Measurements from ENCODE around the gene ZSWIM1.
A peak's percentile ranks its signal among the peaks of the same experiment; 100 is the strongest.
"Not testable (repeated sequence)": the region's sequence is repeated elsewhere in the genome, so short reads cannot be mapped to it uniquely, and the experiment has no call there.

Gene ZSWIM1

GRCh38 chr20:45890077-45890984 lies 9.3 kb downstream of the ZSWIM1 start:
- DNase-seq (ENCODE audit: low spot score): peak; percentile 82

GRCh38 chr20:45890985-45891983 lies 10.3 kb downstream of the ZSWIM1 start, which contains the start of the genes CTSA and NEURL2:
Gene CTSA (plus strand): TSS chr20:45891335. CDS start chr20:45891569, 234 bp downstream.
Gene NEURL2 (minus strand): TSS chr20:45891208. CDS start chr20:45890991, 217 bp downstream.
- peak; percentile 99 for DNase-seq (ENCODE audit: low spot score)

GRCh38 chr20:45892049-45892825 lies 11.2 kb downstream of the ZSWIM1 start:
- DNase-seq (ENCODE audit: low spot score): peak; percentile 41

- DNase-seq (ENCODE audit: low spot score): no peak
Measured at GRCh38 chr20:45892828-45893500, 11.9 kb downstream of the ZSWIM1 start.

- no peak for DNase-seq (ENCODE audit: low spot score)
Measured at GRCh38 chr20:45893831-45894230, 12.8 kb downstream of the ZSWIM1 start.

- DNase-seq (ENCODE audit: low spot score): no peak
Measured at GRCh38 chr20:45894797-45895196, 13.8 kb downstream of the ZSWIM1 start.

- no peak for DNase-seq (ENCODE audit: low spot score)
Measured at GRCh38 chr20:45896641-45897161, 15.7 kb downstream of the ZSWIM1 start.

- no peak for DNase-seq (ENCODE audit: low spot score)
Measured at GRCh38 chr20:45897289-45897688, 16.3 kb downstream of the ZSWIM1 start.

GRCh38 chr20:45897692-45898091 lies 16.7 kb downstream of the ZSWIM1 start:
- no peak for DNase-seq (ENCODE audit: low spot score)

GRCh38 chr20:45898285-45898684 lies 17.3 kb downstream of the ZSWIM1 start:
- no peak for DNase-seq (ENCODE audit: low spot score)

GRCh38 chr20:45899046-45899835 lies 18.2 kb downstream of the ZSWIM1 start:
- no peak for DNase-seq (ENCODE audit: low spot score)

GRCh38 chr20:45901332-45901731 lies 20.3 kb downstream of the ZSWIM1 start:
- DNase-seq (ENCODE audit: low spot score): not testable (repeated sequence)

GRCh38 chr20:45902199-45902701 lies 21.2 kb downstream of the ZSWIM1 start:
- DNase-seq (ENCODE audit: low spot score): no peak

GRCh38 chr20:45904583-45905504 lies 23.8 kb downstream of the ZSWIM1 start:
- DNase-seq (ENCODE audit: low spot score): no peak

GRCh38 chr20:45905505-45906079 lies 24.6 kb downstream of the ZSWIM1 start:
- DNase-seq (ENCODE audit: low spot score): no peak

GRCh38 chr20:45907219-45907948 lies 26.4 kb downstream of the ZSWIM1 start:
- no peak for DNase-seq (ENCODE audit: low spot score)

GRCh38 chr20:45908084-45908483 lies 27.1 kb downstream of the ZSWIM1 start:
- DNase-seq (ENCODE audit: low spot score): no peak
